ENCODE results near the gene ATP13A3.
A peak's percentile ranks its signal among the peaks of the same experiment; 100 is the strongest.

Gene ATP13A3

GRCh38 chr3:194439881-194440550 is 46.8 kb downstream of the ATP13A3 start:
- DNase-seq, result no peak

- no peak for DNase-seq
Measured at GRCh38 chr3:194434503-194434902, 52.3 kb downstream of the ATP13A3 start.

- no peak for DNase-seq
Measured at GRCh38 chr3:194431554-194431953, 55.2 kb downstream of the ATP13A3 start.

GRCh38 chr3:194425399-194425798 is 61.4 kb downstream of the ATP13A3 start:
- DNase-seq, result no peak

GRCh38 chr3:194424953-194425352 is 61.8 kb downstream of the ATP13A3 start:
- DNase-seq, result no peak

GRCh38 chr3:194424373-194424772 is 62.4 kb downstream of the ATP13A3 start:
- DNase-seq, result no peak

- DNase-seq, result no peak
Measured at GRCh38 chr3:194423317-194423716, 63.5 kb downstream of the ATP13A3 start.

- DNase-seq, result no peak
Measured at GRCh38 chr3:194422188-194422587, 64.6 kb downstream of the ATP13A3 start.

- no peak for DNase-seq
Measured at GRCh38 chr3:194418671-194419070, 68.1 kb downstream of the ATP13A3 start.

GRCh38 chr3:194407423-194407822 is 79.4 kb downstream of the ATP13A3 start:
- DNase-seq, result peak; percentile 39

- DNase-seq, result peak; percentile 64
Measured at GRCh38 chr3:194405766-194406165, 81.0 kb downstream of the ATP13A3 start.

- peak; percentile 68 for DNase-seq
Measured at GRCh38 chr3:194404365-194405140, 82.2 kb downstream of the ATP13A3 start.

- no peak for DNase-seq
Measured at GRCh38 chr3:194401868-194402329, 84.9 kb downstream of the ATP13A3 start.

- DNase-seq, result no peak
Measured at GRCh38 chr3:194401346-194401745, 85.5 kb downstream of the ATP13A3 start.

- DNase-seq, result no peak
Measured at GRCh38 chr3:194399874-194400411, 86.9 kb downstream of the ATP13A3 start.

GRCh38 chr3:194399166-194399565 is 87.6 kb downstream of the ATP13A3 start, which contains the start of gene GP5:
GP5 (minus strand) TSS chr3:194399266; CDS start chr3:194398282, 984 bp downstream.
- no peak for DNase-seq

- DNase-seq, result no peak
Measured at GRCh38 chr3:194397757-194398312, 89.0 kb downstream of the ATP13A3 start.

- DNase-seq, result no peak
Measured at GRCh38 chr3:194396859-194397756, 89.7 kb downstream of the ATP13A3 start.

GRCh38 chr3:194396539-194396858 is 90.3 kb downstream of the ATP13A3 start:
- DNase-seq, result no peak

- peak; percentile 47 for DNase-seq
Measured at GRCh38 chr3:194395778-194396538, 90.8 kb downstream of the ATP13A3 start.

GRCh38 chr3:194395212-194395611 is 91.6 kb downstream of the ATP13A3 start:
- peak; percentile 59 for DNase-seq

GRCh38 chr3:194392576-194392975 is 94.2 kb downstream of the ATP13A3 start:
- DNase-seq, result no peak

All from fibroblast of upper back skin (primary cell).